GM19240 (cell line): ENCODE results near the gene SPRR1B.
"Not testable (repeated sequence)": the region's sequence is repeated elsewhere in the genome, so short reads cannot be mapped to it uniquely, and the experiment has no call there.

ENCODE experiments used
- DNase-seq: peaks from one replicate; pipeline ENCODE4 v3.0.0; 2011; ENCODE audit warnings: low spot score; ENCODE audit not compliant: insufficient read length

The SPRR1B gene, protein sequence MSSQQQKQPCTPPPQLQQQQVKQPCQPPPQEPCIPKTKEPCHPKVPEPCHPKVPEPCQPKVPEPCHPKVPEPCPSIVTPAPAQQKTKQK

DNA sequence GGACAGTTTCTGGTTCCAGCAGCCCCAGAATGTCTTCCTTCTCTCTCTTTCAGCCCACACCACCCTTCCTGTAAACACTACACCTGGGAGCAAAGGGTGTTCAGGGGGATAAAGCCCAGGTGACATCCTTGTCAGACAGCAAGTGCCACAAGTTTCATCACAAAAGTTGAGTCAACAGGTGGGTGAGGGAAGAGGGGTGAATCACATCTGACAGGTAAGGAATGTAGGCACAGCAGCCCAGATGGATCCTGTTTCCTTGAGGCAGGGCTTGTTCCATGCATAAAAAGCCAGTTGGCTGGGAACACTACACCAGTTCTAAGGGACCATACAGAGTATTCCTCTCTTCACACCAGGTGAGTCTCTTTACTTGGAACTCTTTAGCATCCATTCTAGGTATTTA is at the start of gene SPRR1B:
TSS of gene SPRR1B (plus strand) at position 309 of the 400 bp plus-strand sequence. CDS start 1,143 bp downstream, outside the sequence.
- DNase-seq = no peak

DNA sequence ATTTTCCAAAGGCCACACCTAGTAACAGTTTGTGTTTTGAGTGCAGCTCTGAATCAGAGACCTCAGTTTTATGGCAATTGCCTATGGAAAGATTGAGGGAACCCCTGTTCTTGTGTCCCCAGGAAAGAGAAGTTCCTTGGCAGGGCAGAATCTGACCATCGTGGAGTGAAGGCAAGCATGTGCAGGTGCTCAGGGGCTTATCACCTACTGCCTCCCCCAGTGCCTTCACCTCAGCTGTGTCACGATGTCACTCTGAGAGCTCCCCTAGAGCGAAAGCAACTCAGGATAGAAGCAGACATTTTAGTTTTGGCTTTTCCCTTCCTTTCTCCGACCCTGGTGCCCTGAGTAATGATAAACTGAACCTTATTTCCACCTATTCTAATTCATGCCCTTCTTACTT is 48.9 kb upstream of the SPRR1B start:
- DNase-seq = no peak

DNA sequence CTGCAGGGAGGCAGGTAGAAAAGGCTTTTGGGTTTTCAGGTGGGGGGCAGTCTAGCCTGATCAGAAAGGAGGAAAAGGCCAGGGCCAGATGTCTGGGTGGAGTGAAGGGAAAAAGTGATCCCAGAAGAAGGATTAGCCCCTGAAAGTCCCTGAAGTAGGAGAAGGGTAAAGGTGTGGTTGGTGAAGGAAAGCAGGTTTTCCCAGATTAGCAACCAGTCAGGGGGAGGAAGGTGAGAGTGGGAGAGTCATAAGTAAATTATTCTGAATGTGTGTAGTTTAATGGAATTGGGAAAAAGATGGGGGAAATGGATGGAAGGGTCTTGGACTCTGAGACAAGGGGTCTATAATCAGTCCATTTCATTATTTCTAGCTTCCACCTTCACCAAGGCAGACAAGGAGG is 47.8 kb upstream of the SPRR1B start:
- DNase-seq = no peak

DNA sequence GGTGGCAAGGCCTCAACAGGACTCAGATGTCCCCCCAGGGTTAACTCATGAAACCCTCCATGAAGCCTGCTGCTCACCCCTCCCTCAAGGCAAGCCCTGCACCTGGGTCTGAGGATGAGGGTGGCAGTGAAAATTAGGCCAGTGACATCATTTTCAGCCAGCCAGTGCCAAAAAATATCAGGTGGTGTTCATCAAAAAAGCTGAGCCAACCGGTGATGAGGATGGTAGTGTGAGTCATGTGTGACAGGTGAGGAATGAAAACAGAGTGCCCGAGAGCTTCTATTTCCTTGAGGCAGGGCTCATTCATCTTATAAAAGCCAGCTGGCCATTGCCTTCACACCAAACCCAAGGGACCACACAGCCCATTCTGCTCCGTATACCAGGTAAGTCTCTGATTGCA is 47.3 kb upstream of the SPRR1B start, which contains the start of gene SPRR1A:
TSS of gene SPRR1A (plus strand) at position 339 of the 400 bp plus-strand sequence. CDS start 1,150 bp downstream, outside the sequence.
- DNase-seq = no peak

DNA sequence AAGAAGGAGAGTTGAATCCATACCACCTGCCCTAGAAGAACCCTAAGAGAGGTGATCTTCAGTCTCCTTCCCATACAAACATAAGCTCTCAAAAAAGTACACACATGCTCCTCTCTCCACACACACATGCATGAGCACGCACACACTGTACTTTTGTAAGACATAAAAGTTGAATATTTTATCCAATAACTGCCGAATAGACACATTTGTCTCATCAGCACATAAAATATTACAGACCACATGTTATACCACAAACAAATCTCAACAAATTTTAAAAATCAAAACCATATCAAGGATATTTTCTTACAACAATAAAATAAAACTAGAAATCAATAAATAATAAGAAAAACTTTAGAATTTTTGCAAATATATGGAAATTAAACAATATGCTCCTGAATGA is 44.4 kb upstream of the SPRR1B start:
- DNase-seq = no peak

DNA sequence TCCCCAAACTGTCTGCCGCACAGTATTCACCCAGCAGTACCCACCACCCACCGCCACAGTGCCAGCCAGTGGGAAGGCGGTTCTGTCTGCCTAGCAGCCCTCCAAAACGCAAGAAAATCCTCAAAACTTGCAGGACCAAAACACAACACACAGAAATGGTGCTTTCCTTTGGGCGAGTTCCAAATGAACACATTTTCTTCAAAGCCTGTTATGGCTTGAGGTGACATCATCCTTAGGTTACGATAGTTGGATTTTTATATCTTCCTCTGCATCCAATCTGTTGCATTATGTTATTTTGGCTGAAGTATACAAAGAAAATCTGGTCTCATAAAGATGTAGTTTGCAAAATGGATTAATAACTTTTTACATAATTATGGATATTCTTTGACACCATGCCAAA is 37.8 kb upstream of the SPRR1B start:
- DNase-seq = no peak

DNA sequence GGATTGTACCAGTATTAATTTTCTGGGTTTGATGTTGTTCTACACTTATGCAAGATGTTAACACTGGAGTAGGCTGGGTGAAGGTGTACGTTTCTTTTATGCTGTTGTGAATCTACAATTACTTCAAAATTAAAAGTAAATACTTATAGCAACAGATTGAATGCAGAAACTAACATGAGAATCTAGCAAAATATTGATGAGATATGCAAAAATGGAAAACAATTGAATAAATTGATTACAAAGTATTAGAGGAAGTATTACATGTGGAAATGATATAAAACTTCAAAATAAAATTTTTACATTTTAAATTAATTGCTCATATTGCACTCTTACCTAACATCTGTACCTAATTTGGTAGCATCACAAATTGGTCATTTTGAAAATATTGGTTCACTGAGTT is 35.2 kb upstream of the SPRR1B start:
- no peak for DNase-seq

DNA sequence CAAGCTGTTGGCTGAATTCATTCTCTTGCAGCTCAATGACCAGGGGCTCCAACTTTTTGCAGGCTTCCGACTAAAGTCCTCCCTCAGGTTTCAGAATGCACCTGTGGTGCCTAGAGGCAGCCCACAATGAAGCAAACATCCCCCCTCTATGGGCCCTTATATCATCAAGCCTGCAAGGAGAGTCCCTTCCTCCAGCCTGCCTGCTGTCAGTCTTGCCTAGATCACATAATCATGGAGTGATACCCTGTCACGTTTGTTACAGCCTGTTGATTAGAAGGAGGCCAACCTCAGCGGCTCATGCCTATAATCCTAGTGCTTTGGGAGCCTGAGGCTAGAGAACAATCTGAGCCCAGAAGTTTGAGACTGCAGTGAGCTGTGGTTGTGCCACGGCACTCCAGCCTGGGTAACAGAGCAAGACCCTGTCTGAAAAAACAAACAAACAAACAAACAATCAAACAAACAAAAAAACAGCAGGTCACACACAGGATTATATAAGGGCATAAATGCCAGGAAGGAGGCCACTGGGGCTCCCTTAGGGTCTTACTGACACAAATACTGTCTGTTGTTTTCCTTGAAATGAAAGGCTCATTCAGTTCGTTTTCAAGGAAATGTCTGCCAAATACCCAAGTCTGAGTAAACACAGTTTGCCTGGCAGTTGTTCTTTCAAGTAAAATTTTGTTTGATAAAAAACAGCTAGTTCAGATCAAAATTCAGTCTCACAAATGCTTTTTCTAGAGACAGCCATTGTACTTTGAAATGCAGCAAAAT is 34.2 kb upstream of the SPRR1B start:
- DNase-seq = no peak

DNA sequence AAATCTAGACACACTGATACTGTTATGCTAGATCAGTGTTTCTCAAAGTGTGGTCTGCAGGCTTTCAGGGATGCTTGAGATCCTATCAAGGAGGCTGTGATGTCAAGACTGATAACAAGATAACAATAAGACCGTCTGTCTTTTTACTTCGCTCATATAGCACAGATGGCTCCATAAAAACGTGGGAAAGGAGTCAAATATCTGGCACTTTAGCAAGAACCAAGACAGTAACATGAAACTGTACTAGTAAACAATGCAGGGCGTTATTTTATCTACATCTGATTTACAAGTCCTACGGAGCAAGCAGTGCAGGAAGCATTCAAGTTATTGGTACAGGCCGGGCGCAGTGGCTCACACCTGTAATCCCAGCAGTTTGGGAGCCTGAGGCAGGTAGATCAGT is 33.1 kb upstream of the SPRR1B start:
- DNase-seq = no peak

DNA sequence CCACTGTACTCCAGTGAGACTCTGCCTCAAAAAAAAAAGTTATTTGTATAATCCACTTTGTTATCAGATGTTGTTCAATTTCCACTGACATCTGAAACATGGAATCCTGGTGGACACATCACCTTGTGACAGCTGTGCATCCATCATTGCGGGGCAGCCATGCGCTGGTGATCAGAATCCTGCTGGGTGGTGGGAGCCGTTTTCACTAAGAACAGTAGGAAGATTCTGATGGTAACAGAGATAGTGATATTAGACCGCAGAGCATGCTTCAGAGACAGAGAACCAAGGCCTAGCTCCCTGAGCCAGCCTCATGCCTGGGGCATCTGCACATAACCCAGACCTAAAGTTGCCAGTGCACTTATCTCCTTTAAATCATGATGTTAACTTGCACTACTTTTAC is 32.5 kb upstream of the SPRR1B start:
- no peak for DNase-seq

DNA sequence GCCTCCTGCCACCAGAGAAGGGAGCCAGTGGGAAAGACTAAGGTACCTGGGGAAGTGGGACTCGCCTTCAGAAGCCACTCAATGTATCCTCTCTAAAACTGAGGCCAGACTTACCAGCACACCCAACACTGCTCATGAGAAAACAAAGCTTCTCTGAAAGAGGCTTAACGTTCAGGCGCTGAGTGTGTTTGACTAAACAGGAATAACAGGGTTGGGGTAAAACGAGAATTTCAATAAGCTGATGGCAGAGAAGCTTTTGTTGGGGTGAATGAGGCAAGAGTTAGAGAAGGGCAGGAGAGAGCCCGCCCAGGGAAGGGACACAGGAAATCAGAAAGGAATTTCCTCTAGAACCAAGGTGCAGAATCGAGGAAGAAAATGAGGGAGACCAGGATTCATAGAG is 31.2 kb upstream of the SPRR1B start:
- DNase-seq = no peak

DNA sequence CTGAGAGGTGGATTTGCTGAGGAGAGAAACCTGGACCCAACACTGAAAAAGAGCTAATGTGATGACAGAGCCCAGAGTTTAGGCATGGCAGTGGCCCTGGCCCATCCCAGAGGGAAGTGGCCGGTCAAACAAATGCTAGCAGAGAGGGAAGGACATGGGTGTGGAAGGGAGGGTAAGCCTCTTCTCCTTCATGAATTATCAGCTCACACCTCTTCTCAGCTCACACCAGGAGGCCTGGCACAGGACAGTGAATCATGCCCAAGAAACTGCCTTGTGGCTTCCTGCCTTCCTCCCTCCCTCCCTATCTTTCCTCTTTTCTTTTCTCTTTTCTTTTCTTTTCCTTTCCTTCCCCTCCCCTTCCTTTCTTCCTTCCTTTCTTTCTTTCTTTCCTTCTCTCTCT is 30.7 kb upstream of the SPRR1B start:
- no peak for DNase-seq

DNA sequence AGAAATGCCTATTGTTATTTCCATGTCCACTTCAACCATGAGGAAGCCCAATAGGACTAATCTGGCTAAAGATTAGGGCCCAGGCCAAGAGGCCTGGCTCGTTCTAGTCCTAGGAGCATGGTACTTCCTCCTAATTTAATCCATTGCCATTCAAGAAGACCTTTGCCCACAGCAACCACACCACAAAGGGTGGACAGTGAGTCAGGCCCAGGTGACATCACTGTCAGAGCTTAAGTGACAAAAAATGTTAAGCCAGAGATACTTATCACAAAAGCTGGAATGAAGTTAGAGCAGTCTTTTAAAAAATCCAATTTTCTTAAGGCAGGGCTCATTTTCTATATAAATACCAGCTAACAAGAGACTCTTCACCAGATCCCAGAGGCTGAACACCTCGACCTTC is 29.6 kb upstream of the SPRR1B start, which contains the start of gene SPRR3:
TSS of gene SPRR3 (plus strand) at position 368 of the 400 bp plus-strand sequence. CDS start 1,272 bp downstream, outside the sequence.
- no peak for DNase-seq

DNA sequence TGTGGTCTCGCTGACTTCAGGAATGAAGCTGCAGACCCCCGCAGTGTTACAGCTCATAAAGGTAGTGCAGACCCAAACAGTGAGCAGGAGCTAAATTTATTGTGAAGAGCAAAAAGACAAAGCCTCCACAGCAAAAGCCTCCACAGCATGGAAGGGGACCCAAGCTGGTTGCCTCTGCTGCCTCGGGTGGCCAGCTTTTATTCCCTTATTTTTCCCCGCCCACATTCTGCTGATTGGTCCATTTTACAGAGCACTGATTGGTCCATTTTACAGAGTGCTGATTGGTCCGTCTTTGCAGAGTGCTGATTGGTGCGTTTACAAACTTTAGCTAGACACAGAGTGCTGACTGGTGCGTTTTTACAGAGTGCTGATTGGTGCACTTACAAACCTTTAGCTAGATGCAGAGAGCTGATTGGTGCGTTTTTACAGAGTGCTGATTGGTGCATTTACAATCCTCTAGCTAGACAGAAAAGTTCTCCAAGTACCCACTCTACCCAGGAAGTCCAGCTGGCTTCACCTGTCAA is 19.7 kb upstream of the SPRR1B start:
- DNase-seq = not testable (repeated sequence)

DNA sequence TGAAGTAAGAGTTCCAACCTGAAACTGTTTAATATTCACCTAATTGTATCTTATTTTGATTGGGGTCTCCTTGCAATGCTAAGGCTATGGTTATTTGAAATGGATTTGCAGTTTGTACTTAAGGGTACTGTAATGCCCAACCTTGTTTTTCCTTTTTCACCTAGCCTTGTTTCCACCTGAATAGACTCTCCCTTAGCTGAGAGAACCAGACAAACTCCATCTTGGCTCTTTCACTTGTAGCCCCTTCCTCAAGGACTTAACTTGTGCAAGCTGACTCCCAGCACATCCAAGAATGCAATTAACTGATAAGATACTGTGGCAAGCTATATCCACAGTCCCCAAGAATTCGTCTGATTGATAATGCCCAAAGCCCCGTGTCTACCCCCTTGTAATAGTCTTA is 9.2 kb upstream of the SPRR1B start:
- DNase-seq = not testable (repeated sequence)

DNA sequence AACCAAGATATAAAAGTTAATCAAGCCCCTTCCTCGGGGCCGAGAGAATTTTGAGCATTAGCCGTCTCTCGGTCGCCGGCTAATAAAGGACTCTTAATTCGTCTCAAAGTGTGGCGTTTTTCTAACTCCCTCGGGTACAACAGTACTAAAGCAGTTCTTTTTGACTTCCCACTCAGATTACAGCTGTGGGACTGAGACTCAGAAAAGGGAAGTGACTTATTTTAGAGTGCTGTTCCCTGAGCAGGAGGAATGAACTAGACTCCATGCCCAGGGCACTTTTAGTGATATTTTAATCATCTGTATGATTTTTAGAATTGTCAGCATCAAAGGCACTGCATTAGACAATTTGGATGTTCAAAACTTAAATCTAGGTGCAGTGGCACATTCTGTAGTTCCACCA is 8.7 kb upstream of the SPRR1B start:
- DNase-seq = not testable (repeated sequence)

DNA sequence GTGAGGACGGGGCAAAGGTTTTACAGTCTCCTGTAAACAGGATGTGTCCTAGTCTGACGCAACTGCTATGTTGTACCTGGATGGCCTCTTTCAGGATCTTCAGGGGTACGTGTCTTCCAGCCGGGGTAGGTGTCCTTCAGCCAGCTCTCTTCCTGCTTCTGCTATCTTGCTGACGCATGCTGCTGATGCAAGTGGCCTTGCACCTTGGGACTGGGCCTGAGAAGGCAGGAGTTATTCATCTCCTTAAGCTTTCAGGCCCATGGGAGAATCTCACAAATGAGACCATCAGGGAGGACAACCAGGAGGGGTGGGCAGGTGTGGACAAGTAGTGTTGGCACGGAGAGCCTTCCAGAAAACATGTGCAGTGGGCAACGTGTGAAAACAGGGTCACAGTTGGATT is 7.9 kb upstream of the SPRR1B start:
- no peak for DNase-seq

DNA sequence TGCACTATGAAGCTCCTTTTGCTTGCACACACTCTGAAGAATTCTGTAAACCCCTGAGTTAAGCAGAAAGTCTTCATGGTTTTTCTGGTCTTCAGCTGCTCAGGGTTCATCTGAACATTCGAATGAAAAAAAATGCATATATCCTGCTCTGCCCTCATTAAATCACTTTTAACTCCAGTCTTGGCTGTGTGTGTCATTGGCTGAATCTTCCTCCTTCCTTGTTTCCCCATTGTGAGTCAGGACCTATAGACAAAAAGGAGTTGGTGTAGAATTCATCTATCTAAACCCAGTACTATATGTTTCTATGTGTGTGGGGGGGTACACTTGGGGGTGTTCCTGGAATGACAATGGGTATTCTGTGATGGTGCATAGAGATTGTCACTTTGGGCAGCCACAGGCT is 6.6 kb upstream of the SPRR1B start:
- DNase-seq = no peak

DNA sequence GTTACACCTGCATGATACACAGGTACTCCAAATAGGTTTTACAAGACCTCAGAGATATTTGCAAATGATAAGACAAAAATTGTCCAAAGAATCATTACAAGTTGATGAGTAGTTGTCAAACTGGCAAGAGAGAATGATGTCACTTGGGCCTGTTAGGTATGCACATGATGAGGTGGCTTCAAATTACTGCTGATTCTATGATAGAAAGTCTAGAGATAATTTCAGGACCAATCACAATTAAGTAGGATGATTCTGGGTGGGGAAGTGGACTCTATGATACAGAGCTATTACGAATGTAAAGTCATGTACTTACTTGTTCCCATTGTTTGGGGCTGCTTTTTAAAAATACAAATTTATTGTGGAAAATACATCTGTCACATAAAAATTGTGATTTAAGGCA is 5.2 kb upstream of the SPRR1B start:
- DNase-seq = no peak

DNA sequence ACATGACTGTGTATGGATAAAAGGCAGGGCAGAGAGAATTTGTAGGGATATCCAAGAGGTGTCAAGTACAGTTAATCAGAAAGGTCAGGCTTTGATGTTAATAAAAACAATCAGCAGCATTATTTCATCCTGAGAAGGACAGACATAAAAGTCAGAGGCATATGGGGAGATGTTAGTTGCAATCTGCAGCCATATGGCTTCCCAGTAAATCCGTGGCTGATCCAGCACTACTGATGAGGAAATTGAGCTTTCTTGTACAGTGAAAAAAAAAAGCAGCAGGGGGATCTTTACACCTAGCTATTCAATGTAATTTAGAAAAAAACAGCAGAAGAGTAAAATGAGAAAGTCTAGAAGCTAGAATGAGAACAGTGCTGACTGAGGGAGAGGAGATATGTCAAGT is 2.2 kb upstream of the SPRR1B start:
- no peak for DNase-seq

DNA sequence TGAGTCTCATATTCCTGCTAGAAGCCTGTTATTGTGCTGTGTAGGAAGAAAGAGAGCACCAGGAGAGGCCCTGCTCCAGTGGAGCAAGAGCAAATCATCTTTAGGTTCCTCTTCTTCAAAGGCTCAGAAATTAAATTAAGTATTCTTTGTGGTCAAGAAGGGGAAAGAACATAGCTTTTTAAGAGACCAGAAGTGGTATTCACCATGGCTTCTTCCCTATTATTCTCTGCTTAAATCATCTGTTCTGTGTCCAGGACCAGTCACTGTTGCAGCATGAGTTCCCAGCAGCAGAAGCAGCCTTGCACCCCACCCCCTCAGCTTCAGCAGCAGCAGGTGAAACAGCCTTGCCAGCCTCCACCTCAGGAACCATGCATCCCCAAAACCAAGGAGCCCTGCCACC is 1.1 kb downstream of the SPRR1B start:
- DNase-seq = no peak

DNA sequence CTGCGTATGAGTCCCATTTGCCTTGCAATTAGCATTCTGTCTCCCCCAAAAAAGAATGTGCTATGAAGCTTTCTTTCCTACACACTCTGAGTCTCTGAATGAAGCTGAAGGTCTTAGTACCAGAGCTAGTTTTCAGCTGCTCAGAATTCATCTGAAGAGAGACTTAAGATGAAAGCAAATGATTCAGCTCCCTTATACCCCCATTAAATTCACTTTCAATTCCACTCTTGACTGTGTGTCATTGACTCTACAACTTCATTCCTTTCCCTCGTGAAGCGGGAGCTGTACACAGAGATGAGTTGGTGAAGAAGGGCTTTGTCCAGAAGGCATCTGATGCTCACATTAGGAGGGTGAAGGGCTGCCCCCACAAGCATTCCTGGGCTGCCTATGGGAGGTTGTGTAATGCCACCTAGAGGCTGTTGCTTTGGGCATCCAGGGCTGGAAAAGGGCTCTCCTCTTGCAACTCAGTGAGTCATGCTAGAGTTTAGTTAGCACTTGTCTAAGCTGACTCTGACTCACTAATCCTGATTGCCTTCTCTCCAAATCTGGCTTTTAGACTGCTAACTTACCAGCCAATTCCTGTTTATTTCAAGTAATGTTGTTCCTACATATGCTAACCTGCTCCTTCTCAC is 1.8 kb downstream of the SPRR1B start:
- DNase-seq = no peak
